Glomerular endothelial cell (primary cell): ENCODE data around the gene TTC19. TPM values are rescaled to one million over a fixed set of nuclear protein-coding genes. Genes with fewer than 3 reads are reported as not detected.

Experiments
- total RNA-seq: library from RNA; depleted of rRNA; stranded (reverse); fragments of >200 nt; gene quantifications from 2 replicates; pipeline ENCODE4 v1.2.3, GENCODE V29; 2015

TTC19 gene
- total RNA-seq, 1 donor from 2014 or later = 61.1 TPM

Other genes with a start within 250 kb of the TTC19 start
- gene ADORA2B, start 54.7 kb upstream of the TTC19 start, total RNA-seq = 10.7 and 17.0 TPM in 2 replicates
- 17.4 and 24.3 TPM in 2 replicates for gene ZSWIM7, start 120 bp upstream of the TTC19 start, total RNA-seq
- 72.0 and 107 TPM in 2 replicates for gene NCOR1, start 215.7 kb downstream of the TTC19 start, total RNA-seq
- 18.9 and 35.4 TPM in 2 replicates for gene PIGL, start 217.4 kb downstream of the TTC19 start, total RNA-seq